Jurkat, Clone E6-1 (cell line): ENCODE measurements around the gene SLC39A1.
"Not testable (repeated sequence)": the region's sequence is repeated elsewhere in the genome, so short reads cannot be mapped to it uniquely, and the experiment has no call there.

ENCODE experiments used
- DNase-seq: peaks from one replicate; pipeline ENCODE4 v3.0.0-alpha.2; 2011; ENCODE audit warnings: low read depth, low spot score
- H3K4me3 ChIP-seq: 2 replicates; pipeline ENCODE4 v1.5.1; 2011; ENCODE audit warnings: mild to moderate bottlenecking, low read length, control low read depth, moderate library complexity

SLC39A1 gene

GRCh38 chr1:153916297-153916696 is 47.0 kb downstream of the SLC39A1 start:
- H3K4me3 ChIP-seq, result no peak overlapping the region
- DNase-seq, result no peak

DNA sequence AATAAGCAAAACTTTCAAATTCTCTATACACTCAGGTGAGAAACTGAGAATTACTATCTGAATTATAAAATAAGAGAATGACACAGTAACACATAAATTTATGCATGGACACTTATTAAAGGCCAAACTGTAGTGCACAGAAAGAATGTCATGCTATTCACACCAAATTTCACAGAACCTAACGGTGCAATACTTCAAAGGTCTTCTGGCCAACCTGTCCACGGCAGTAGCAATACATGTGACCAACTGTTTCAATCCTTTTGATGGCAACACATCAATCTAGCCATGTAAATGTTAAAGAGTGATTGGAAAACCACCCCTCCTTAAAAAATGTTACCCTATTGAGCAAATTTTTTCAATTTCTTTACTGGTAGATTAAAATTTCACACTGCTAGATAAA is 51.0 kb downstream of the SLC39A1 start:
- no peak for DNase-seq
- H3K4me3 ChIP-seq, result no peak overlapping the region

GRCh38 chr1:153910560-153910959 is 52.8 kb downstream of the SLC39A1 start:
- not testable (repeated sequence) for H3K4me3 ChIP-seq, DNase-seq
